A549 (cell line): ENCODE measurements around the gene KCNA4. TPM values are rescaled to one million over a fixed set of nuclear protein-coding genes. Genes with fewer than 3 reads are reported as not detected.

ENCODE experiments used
- ATAC-seq, 2 experiments: fragments of 200-7000 bp in 1 of 2; fragments of >200 bp in 1 of 2; cut with Nextera tagmentation in 1 of 2; cut with Tn5 transposase in 1 of 2; 3 replicates each; pipeline versions ENCODE4 v1.8.0 to v1.9.1; 2018 to 2020; ENCODE audit warnings: mild to moderate bottlenecking in 1 of 2, moderate library complexity in 1 of 2
- CTCF ChIA-PET: fragments of 300-600 bp; sonication (Branson Sonifier 250); formaldehyde crosslinking; extraction: SDS; loops from one replicate; lab custom pipeline; 2021; ENCODE audit warnings: antibody characterized with exemption, inconsistent platforms; lab: Yijun Ruan, JAX
- POLR2A ChIA-PET: fragments of 350-600 bp; formaldehyde crosslinking; extraction: SDS; loops from one replicate; lab custom pipeline; 2021; ENCODE audit warnings: antibody characterized with exemption, inconsistent platforms; lab: Yijun Ruan, JAX
- DNase-seq, 2 experiments: peaks; one replicate each; pipeline versions ENCODE4 v3.0.0 to v3.0.0-alpha.2; 2011 to 2016; ENCODE audit warnings: low read depth in 1 of 2, low spot score in 1 of 2
- FAIRE-seq: peaks from 2 replicates; lab custom pipeline; 2011; peaks lifted over from hg19 to GRCh38; lab: Jason Lieb, UNC
- H3K27ac ChIP-seq, 2 experiments: fragments of >200 bp; sonication (Bioruptor Twin); formaldehyde crosslinking; 3 replicates each; pipeline ENCODE4 v1.5.1; 2016 to 2017
- H3K4me1 ChIP-seq: fragments of >200 bp; sonication (Bioruptor Twin); formaldehyde crosslinking; 3 replicates; pipeline ENCODE4 v1.6.1; 2016
- H3K4me2 ChIP-seq: fragments of >200 bp; sonication (Bioruptor Twin); formaldehyde crosslinking; 3 replicates; pipeline ENCODE4 v1.6.1; 2016
- H3K4me3 ChIP-seq: fragments of >200 bp; sonication (Bioruptor Twin); formaldehyde crosslinking; 3 replicates; pipeline ENCODE4 v1.5.1; 2016
- H3K9me3 ChIP-seq: fragments of >200 bp; sonication (Bioruptor Twin); formaldehyde crosslinking; 3 replicates; pipeline ENCODE4 v1.6.1; 2016
- CBX8 ChIP-seq: fragments of 200-600 bp; sonication (generic); IDR thresholded peaks from 2 replicates; pipeline ENCODE4 v1.6.1; 2016
- CEBPB ChIP-seq, 2 experiments: fragments of >200 bp in 1 of 2; sonication (Bioruptor Twin) in 1 of 2; formaldehyde crosslinking in 1 of 2; IDR thresholded peaks; 2 replicates each; pipeline ENCODE4 v1.6.1; 2012 to 2016
- CHD4 ChIP-seq: fragments of 200-600 bp; sonication (generic); IDR thresholded peaks from 2 replicates; pipeline ENCODE4 v1.6.1; 2016; ENCODE audit warnings: antibody characterized with exemption, mild to moderate bottlenecking, borderline replicate concordance
- CTCF ChIP-seq: fragments of >200 bp; sonication (Bioruptor Twin); formaldehyde crosslinking; IDR thresholded peaks from 3 replicates; pipeline ENCODE4 v1.5.1; 2016
- E2F6 ChIP-seq: IDR thresholded peaks from 2 replicates; pipeline ENCODE4 v1.6.1; 2012; ENCODE audit warnings: low read depth, borderline replicate concordance
- EHF ChIP-seq: fragments of 250-450 bp; sonication (Bioruptor Pico); IDR thresholded peaks from 2 replicates; pipeline ENCODE4 v1.5.0; 2020; ENCODE audit warnings: mild to moderate bottlenecking
- EP300 ChIP-seq, 2 experiments: fragments of >200 bp; sonication (Bioruptor Twin); formaldehyde crosslinking; IDR thresholded peaks; 2 replicates in 1 of 2; 3 replicates in 1 of 2; pipeline ENCODE4 v1.6.1; 2016 to 2017
- ESRRA ChIP-seq: fragments of 150-350 bp; IDR thresholded peaks from 2 replicates; pipeline ENCODE4 v1.6.1; 2014; ENCODE audit warnings: mild to moderate bottlenecking, low read length, borderline replicate concordance
- FOSB ChIP-seq: fragments of 250-450 bp; sonication (Bioruptor Pico); IDR thresholded peaks from 2 replicates; pipeline ENCODE4 v1.5.0; 2020; ENCODE audit warnings: mild to moderate bottlenecking, moderate library complexity
- FOSL2 ChIP-seq, 2 experiments: fragments of 450-650 bp in 1 of 2; fragments of >200 bp in 1 of 2; sonication (Bioruptor Twin) in 1 of 2; formaldehyde crosslinking; IDR thresholded peaks; 2 replicates each; pipeline versions ENCODE4 v1.5.0 to v1.6.1; 2016 to 2020; ENCODE audit warnings: mild to moderate bottlenecking in 1 of 2, moderate library complexity in 1 of 2
- FOXS1 ChIP-seq: fragments of 250-450 bp; sonication (Bioruptor Pico); IDR thresholded peaks from 2 replicates; pipeline ENCODE4 v1.5.0; 2020; ENCODE audit warnings: mild to moderate bottlenecking, moderate library complexity
- GATA3 ChIP-seq: IDR thresholded peaks from 2 replicates; pipeline ENCODE4 v1.6.1; 2012; ENCODE audit warnings: borderline replicate concordance
- HOXA7 ChIP-seq: fragments of 250-450 bp; sonication (Bioruptor Pico); IDR thresholded peaks from 2 replicates; pipeline ENCODE4 v1.5.0; 2020; ENCODE audit warnings: mild to moderate bottlenecking, moderate library complexity
- HOXB5 ChIP-seq: fragments of 250-450 bp; sonication (Bioruptor Pico); IDR thresholded peaks from 2 replicates; pipeline ENCODE4 v1.5.0; 2020; ENCODE audit warnings: mild to moderate bottlenecking, moderate library complexity
- JUN ChIP-seq, 2 experiments: fragments of >200 bp; sonication (Bioruptor Twin); formaldehyde crosslinking; IDR thresholded peaks; 2 replicates in 1 of 2; 3 replicates in 1 of 2; pipeline ENCODE4 v1.6.1; 2016 to 2017
- KDM1A ChIP-seq: fragments of 200-600 bp; sonication (generic); IDR thresholded peaks from 2 replicates; pipeline ENCODE4 v1.6.1; 2016; ENCODE audit warnings: low read depth, mild to moderate bottlenecking
- MAFK ChIP-seq: fragments of 450-650 bp; IDR thresholded peaks from 2 replicates; pipeline ENCODE4 v1.6.1; 2014; ENCODE audit not compliant: partially characterized antibody
- MAX ChIP-seq: IDR thresholded peaks from 2 replicates; pipeline ENCODE4 v1.6.1; 2012
- MYC ChIP-seq: IDR thresholded peaks from 2 replicates; pipeline ENCODE4 v1.6.1; 2012; ENCODE audit warnings: mild to moderate bottlenecking, inconsistent platforms, low read length, improper control_type of control experiment, borderline replicate concordance
- NFE2L2 ChIP-seq: fragments of 150-350 bp; conservative IDR thresholded peaks from 2 replicates; pipeline ENCODE4 v1.6.1; 2014; ENCODE audit warnings: low read length
- NPAS2 ChIP-seq: fragments of 250-450 bp; sonication (Bioruptor Pico); IDR thresholded peaks from 2 replicates; pipeline ENCODE4 v1.8.0; 2022; ENCODE audit warnings: mild to moderate bottlenecking, moderate library complexity, borderline replicate concordance
- PBX3 ChIP-seq: IDR thresholded peaks from 2 replicates; pipeline ENCODE4 v1.6.1; 2012
- RARB ChIP-seq: fragments of 250-450 bp; sonication (Bioruptor Pico); IDR thresholded peaks from 2 replicates; pipeline ENCODE4 v1.8.0; 2021; ENCODE audit warnings: mild to moderate bottlenecking, moderate library complexity
- RCOR1 ChIP-seq: fragments of 150-350 bp; IDR thresholded peaks from 2 replicates; pipeline ENCODE4 v1.6.1; 2014; ENCODE audit warnings: antibody characterized with exemption, low read length, low read depth
- RNF2 ChIP-seq: fragments of 200-600 bp; sonication (generic); IDR thresholded peaks from 2 replicates; pipeline ENCODE4 v1.6.1; 2016; ENCODE audit warnings: low read depth, mild to moderate bottlenecking, antibody characterized with exemption, moderate library complexity, borderline replicate concordance
- SMC3 ChIP-seq: fragments of >200 bp; sonication (Bioruptor Twin); formaldehyde crosslinking; IDR thresholded peaks from 3 replicates; pipeline ENCODE4 v1.6.1; 2018; ENCODE audit warnings: inconsistent platforms
- SREBF2 ChIP-seq: fragments of 450-650 bp; IDR thresholded peaks from 2 replicates; pipeline ENCODE4 v1.6.1; 2014; ENCODE audit warnings: mild to moderate bottlenecking, moderate library complexity
- TFCP2L1 ChIP-seq: fragments of 250-450 bp; sonication (Bioruptor Pico); IDR thresholded peaks from 2 replicates; pipeline ENCODE4 v1.5.0; 2021; ENCODE audit warnings: mild to moderate bottlenecking
- ZSCAN20 ChIP-seq: fragments of 250-450 bp; sonication (Bioruptor Pico); IDR thresholded peaks from 2 replicates; pipeline ENCODE4 v1.8.0; 2022; ENCODE audit warnings: mild to moderate bottlenecking, moderate library complexity
- WGBS: methylation state at CpG from one replicate; pipeline ENCODE4 v1.1.6; 2017; ENCODE audit errors: missing lambda C conversion rate; 5-methylcytosine and 5-hydroxymethylcytosine counted together
- polyA plus RNA-seq, 4 experiments: library from polyadenylated mRNA; depleted of rRNA in 3 of 4; stranded (reverse); fragments of >200 nt; fragmentation: RNase III in 1 of 4; extraction: RNeasy Plus Mini Kit Qiagen cat#74134 plus additional on column Dnase treatment in 1 of 4; gene quantifications; 2 replicates in 3 of 4; 3 replicates in 1 of 4; pipeline ENCODE4 v1.2.3, GENCODE V29; 2011 to 2017

Gene KCNA4
- polyA plus RNA-seq, 2 of the 4 experiments (the other 2 are of a cell fraction) = not detected

- POLR2A ChIA-PET = no interaction called here
- Histone ChIP-seq H3K27ac (no peak overlapping the region), H3K4me1 (no peaks in the 10 kb centered on the region), H3K9me3 (no peaks in the 10 kb centered on the region), H3K4me2 (no peak overlapping the region), H3K4me3 (no peak overlapping the region)
- 63% methylated on average over 20 of the region's 21 CpGs for WGBS
- FAIRE-seq (no peak), ATAC-seq (no peak), DNase-seq (no peak)
- TF ChIP-seq RNF2 (no peak), FOXS1 (CRISPR knock-in tag) (no peak), RARB (CRISPR knock-in tag) (no peak), MAFK (no peak), SMC3 (no peak), HOXA7 (CRISPR knock-in tag) (no peak), NFE2L2 (no peak), CEBPB (IDR thresholded peaks at IDR 0.05) (no peak), EP300 (IDR thresholded peaks at IDR 0.05) (no peak), MAX (no peak), JUN (IDR thresholded peaks at IDR 0.05) (no peak), EHF (no peak), PBX3 (no peak)
- TF ChIP-seq, all 56 proteins: peak for 0
- CTCF ChIA-PET = interaction anchor here (0.7 kb wide), 1 partner anchor 14 kb away, joined by 3 read pairs; no protein-coding TSS in a partner anchor
These were observed 1.7 kb upstream of the KCNA4 start for GRCh38 chr11:30018495-30018894.

- FAIRE-seq (no peak), DNase-seq (no peak), ATAC-seq (no peak)
- ChIA-PET CTCF (no interaction called here), POLR2A (no interaction called here)
- Histone ChIP-seq H3K4me3 (no peak overlapping the region), H3K9me3 (no peaks in the 10 kb centered on the region), H3K4me1 (no peaks in the 10 kb centered on the region), H3K4me2 (peak overlapping the region; percentile 75), H3K27ac (no peak overlapping the region)
- no peak for TF ChIP-seq ESRRA
- TF ChIP-seq FOSB (CRISPR knock-in tag) = no peak
- no peak for TF ChIP-seq RCOR1
- no peak for TF ChIP-seq MYC
- no peak for TF ChIP-seq KDM1A
- TF ChIP-seq GATA3 = no peak
- 83% methylated on average over 14 of the region's 19 CpGs for WGBS
These were observed 640 bp upstream of the KCNA4 start for GRCh38 chr11:30017445-30017895.

- WGBS = 64% methylated on average over 32 of the region's 32 CpGs
- no peak overlapping the region for H3K4me3 ChIP-seq
- H3K27ac ChIP-seq = no peak overlapping the region
- no peak for DNase-seq
- ChIA-PET POLR2A (no interaction called here), CTCF (no interaction called here)
- H3K4me1 ChIP-seq = no peaks in the 10 kb centered on the region
- H3K9me3 ChIP-seq = no peaks in the 10 kb centered on the region
- no peak for FAIRE-seq
- H3K4me2 ChIP-seq = no peak overlapping the region
- TF ChIP-seq CEBPB (IDR thresholded peaks at IDR 0.05) = no peak
- TF ChIP-seq NPAS2 (CRISPR knock-in tag) = no peak
- TF ChIP-seq TFCP2L1 (CRISPR knock-in tag) = no peak
- TF ChIP-seq ZSCAN20 (CRISPR knock-in tag) = no peak
- no peak for TF ChIP-seq MAX
- no peak for TF ChIP-seq CBX8
- no peak for TF ChIP-seq CHD4
- TF ChIP-seq SREBF2 = no peak
- TF ChIP-seq E2F6 = no peak
- no peak for TF ChIP-seq RARB (CRISPR knock-in tag)
- TF ChIP-seq FOXS1 (CRISPR knock-in tag) = no peak
- TF ChIP-seq CTCF = no peak
- TF ChIP-seq JUN (IDR thresholded peaks at IDR 0.05) = no peak
- no peak for TF ChIP-seq HOXB5 (CRISPR knock-in tag)
- no peak for TF ChIP-seq SMC3
- no peak for TF ChIP-seq KDM1A
- no peak for TF ChIP-seq FOSL2 (IDR thresholded peaks at IDR 0.05)
- TF ChIP-seq FOSL2 (CRISPR knock-in tag; IDR thresholded peaks at IDR 0.05) = no peak
- ATAC-seq = no peak
These were observed 961 bp downstream of the KCNA4 start for GRCh38 chr11:30015725-30016412.
